HG02588 (cell line): ENCODE data around the gene FAM98B.

Source experiments
- ATAC-seq: cut with Tn5 transposase; IDR thresholded peaks from one replicate; pipeline ENCODE4 v1.9.1; 2021; ENCODE audit warnings: mild to moderate bottlenecking, moderate library complexity; ENCODE audit not compliant: unreplicated experiment

The FAM98B gene

DNA sequence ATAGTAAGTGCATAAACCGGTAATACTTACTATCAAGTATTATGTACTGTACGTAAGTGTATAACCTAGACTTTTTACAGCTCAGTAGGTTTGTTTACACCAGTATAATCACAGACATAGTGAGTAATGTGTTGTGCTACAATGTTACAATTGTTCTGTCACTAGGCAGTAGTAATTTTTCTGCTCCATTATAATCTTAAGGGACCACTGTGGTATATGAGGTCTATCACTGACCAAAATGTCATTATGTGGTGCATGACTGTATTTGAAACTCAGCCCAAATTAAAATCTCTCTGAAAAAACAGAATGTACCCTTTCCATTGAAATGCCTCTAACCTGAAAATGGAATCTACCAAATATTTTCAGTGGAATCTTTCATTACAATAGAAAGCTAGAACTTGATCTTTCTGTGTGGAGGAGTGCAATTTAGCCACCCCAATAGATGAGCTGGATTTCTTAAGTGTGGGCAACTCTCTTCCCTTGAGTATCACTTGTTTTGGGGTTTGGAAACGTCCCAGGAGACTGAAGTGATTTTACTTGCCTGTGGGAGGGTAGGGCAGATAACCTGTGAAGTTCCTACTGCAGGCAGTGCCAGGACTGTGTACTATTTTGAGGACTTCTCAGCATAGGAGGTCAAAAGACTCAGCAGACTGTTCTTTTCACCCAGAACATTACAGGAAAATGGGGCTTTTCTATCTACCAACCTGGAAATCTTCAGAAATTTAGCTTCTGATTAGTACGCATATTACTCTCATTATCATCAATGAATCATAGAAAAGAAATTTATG, 50.9 kb downstream of the FAM98B start:
- no peak for ATAC-seq

DNA sequence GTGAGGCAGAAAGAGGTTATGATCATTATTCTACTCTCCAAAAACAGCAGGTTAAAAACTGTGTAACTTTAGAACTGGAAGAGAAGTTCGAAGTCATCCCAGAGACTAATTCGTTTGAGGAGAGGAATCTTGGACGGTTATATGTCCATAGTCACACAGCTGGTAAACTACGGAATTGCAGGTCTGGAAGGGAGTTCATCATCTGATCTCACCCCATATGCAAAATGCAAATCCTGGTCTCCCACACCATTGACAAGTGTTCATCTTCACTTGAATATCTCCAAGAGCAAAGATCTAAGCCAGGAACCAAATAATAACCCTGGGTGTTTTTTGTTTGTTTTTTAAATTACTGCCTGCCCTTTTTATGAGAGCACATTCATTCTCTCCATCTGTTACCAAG, 53.1 kb downstream of the FAM98B start:
- ATAC-seq: no peak

DNA sequence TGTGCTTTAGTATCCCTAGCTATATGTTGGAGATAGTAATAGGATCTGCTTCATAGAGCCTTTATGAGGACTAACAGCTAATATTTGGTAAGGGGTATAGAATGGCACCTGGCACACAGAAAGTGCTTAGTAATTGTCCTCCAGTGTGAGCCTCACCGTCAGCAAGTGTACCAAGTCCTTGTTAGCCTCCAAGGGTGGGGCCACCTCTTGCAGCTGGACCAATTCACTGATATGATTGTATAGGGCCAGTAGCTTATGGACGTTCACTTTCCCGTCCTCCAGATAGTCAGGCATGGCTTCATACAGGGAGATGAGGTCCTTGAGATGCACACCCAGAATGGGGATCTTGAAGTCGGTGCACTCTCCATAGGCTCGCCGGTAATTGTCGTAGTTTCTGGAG, 53.6 kb downstream of the FAM98B start:
- no peak for ATAC-seq

DNA sequence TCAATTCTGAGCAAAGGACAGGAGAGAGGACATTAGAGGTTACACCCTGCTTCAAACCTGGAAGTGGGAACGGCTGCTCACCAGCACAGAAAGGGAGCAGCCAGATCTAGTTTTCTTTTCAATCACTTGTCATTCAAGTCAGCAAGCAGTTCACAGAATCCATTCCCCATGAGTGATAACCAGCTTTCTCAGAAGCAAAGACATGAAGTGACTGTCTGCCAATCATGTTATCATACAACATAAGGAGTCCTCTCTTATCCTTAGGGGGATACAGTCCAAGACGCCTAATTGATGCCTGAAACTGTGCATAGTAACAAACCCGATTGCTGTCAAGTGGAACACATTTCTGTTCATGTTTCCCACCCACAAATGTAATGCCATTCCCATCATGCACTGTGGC, 54.7 kb downstream of the FAM98B start:
- peak; percentile 58 for ATAC-seq

DNA sequence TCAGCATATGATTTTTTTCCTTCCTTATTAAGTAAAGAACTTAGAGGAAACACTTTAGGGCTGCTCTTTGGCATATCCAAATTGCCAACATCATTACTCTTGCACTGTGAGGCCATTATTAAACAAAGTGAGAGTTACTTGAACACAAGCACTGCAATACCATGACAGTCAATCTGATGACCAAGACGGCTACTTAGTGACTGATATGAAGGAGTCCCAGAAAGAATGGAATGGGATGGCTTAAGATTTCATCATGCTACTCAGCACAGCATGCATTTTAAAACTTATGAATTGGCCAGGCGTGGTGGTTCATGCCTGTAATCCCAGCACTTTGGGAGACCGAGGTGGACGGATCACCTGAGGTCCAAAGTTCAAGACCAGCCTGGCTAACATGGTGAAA, 55.2 kb downstream of the FAM98B start:
- ATAC-seq: no peak

DNA sequence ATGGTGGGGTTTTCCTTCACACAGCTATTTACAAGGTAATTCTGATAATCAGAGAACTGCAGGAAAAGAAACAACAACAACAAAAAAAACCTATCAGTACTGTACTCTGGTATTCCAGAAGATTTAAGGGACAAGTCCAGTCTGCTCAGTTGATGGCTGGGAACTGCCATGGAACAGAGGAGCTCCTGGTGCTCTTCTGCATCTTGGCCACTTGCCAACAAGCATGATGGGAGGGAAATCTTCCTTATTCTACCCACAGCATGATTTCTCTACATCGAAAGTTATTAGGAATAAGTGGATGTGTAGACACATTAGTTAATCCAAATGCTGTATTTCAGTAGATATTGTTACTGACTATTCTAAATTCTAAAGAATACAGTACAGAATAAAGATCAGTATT, 59.0 kb downstream of the FAM98B start:
- ATAC-seq: no peak

DNA sequence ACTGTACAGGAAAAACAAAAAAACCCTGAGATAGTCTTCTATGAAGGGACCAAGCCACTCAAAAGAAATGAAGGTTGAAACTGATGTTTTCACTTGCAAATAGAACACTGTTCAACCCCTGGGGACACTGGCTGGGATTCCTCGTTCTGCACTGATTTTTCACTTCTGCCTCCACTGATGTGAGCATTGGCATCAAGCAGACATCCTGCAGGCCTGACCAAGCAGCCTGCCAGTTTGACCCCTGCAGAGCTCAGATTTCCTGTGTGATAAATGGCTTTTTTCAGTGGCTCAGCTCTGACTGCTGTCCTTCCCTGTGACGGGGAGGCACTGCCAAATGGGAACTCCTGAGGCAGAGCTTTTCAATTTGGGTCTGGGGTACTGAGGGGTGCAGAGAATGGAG, 60.7 kb downstream of the FAM98B start:
- peak; percentile 79 for ATAC-seq

DNA sequence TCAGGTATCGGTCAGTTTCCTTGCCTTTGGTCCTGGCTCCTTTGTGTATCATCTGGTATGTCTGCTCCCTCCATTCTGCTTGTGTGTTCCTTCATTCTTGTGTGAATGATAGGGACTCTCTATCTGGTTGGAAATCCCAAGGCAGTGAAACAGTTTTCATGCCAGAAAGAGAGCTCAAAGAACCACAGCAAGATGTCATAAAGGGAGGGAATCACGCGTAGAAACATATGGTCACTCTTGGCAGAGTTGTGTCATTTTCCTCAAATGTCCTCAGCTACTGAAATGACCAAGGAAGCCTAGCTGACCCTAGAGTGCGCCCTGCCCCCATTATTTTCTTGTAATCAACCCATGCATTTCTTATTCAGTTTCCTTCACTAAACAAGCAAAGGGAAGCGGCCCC, 62.7 kb downstream of the FAM98B start:
- ATAC-seq: no peak

DNA sequence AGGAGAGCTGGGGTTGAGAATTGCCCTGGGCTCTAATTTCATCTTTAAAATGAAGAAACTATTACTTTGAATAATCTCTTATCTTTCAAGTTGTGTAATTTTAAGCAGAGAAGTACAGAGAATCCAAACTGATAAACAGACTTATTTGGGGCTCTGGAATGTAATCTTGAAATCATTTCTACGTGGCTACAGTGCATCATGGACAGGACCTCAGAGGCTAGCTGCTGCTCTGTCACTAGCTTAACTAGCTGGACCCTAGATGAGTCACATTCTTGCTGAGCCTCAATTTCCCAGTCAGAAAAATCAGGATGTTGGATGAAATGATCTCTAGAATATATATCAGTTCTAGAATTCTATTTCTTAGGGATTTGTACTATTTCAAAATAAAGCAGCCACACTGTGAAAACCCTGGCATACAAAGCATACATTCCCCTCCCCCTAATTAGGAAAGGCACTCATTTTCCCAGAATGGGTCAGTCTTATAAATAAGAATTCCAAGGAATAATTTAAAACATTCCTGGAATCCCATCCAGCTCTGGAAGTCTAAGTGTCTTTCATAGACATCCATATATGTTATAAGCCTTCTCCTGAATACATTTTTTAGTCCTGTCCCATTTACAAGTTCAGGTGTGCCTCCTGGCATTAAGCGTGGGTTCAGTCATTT, 63.5 kb downstream of the FAM98B start:
- ATAC-seq: no peak

DNA sequence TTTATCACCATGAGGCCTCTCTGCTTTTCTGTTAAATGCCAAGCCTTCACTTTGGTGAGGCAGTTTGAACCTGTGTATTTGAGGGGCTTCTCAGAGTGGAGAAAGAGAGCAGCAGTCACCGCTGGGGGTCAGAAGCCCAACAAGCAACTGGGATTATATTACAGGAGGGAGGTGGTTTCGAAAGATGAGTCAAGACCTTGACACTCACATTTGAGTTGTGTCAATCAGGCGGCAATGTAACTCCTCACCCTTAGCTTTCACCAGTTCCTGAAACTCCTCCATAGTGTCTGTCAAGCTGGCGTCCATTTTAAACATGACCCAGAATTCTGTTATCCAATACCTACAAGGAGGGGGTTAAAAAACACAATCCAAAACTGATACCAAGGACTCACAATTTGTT, 64.2 kb downstream of the FAM98B start:
- ATAC-seq: no peak

DNA sequence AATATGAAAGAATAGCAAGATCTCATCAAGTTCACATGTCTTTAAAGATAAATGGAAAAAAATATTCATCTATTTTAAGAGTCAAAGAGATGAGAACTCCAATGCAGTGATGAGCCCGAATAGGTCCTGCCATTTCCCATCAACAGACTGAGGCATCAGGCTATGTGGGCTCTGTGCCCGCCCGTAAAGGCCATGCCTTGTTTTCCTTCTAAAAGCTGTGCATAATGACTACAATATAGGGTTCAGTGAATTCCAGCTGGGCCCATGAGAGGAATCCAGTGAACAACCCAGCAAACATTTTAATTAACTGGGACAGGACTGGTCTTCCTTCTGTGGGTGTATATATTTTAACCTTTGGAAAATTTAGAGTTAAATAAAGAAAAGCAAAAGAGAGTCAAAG, 66.1 kb downstream of the FAM98B start:
- ATAC-seq: no peak

DNA sequence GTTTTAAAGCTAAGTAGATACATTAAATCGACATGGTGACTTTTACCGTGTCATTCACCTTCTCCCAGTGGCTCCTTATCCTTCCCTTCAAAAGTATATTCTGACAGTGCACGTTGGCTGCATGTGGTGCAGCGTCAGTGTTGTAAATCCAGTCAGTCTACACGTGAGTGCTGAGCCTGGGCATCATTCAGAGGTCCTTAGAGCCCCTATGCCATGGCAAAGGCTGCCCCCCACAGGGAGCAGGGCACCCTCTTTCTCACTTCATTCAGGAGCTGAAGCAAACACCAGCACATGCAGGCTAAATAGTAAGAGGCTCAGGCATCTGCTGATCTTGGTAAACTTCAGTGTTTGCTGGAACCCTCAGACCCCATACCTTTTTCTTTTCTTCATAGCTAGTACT, 67.4 kb downstream of the FAM98B start:
- no peak for ATAC-seq

DNA sequence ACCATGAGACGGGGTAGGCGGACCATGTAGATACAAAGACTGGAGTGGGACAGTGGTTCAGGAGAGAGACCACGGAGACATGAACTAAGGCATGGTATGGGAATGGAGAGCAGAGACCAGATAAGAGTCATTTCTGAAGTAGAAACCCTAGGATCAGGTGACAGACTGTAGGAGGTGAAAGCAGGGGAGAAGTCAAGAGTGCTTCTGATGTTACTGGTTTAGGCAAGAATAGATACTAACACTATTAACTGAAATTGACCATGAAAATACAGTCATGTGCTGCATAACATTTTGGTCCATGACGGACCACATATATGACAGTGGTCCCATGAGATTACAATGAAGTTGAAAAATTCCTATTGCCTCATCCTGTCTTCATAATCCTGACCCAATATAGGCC, 69.0 kb downstream of the FAM98B start:
- ATAC-seq: no peak

DNA sequence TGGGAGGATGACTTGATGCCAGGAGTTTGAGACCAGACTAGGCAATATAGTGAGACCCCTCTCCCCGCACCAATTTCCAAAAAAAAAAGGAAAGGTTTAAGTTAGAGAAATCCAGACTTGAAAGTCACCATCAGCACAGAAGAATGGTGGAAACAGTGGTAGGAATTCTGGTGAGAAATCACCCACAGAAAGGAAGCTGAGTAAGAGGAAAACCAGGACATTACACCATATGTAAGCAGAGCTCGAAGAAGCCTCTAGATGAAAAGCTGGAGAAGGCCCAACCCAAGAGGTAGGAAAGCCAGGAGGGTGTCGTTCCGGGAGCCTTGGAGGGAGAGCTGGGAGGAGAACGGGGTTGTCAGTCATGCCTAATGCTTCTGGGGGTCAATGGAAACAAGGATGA, 70.2 kb downstream of the FAM98B start:
- no peak for ATAC-seq

DNA sequence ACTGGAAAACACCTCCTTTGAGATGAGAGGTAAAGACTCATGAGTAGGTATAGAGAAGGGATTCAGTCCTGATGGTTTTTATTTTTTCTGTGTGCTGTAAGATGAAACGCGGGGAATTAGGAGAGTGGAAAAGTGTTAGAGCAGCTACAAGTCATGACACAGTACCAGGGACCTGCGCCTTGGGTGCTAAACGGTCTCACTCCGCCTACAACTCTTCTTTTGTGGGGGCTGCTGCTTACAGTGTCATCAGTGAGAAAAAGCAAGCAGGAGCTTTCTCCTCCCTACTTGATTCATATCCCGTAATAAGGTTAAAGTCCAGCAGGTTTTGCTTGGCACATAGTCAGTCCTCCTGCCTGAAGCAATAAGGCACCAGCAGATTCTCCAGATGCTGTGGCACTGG, 71.6 kb downstream of the FAM98B start:
- no peak for ATAC-seq

DNA sequence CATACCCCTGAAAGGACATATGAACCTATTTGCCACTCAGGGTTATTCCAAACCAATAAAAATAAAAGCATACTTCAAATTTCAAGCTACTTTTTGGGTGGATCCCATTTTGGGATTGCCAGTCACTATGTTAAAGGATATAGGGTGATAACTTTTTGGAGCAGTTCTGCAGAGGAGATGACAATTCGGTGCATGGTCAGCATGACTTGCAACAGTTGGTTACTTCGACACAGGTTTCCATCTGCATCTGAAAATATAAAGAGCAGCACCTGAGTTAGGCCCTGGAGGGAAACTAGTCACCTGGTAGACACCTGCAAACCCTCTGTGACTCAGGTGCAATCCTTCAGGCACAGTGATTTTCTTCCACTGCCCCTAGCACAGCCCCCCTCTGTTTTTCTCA, 72.2 kb downstream of the FAM98B start:
- no peak for ATAC-seq

DNA sequence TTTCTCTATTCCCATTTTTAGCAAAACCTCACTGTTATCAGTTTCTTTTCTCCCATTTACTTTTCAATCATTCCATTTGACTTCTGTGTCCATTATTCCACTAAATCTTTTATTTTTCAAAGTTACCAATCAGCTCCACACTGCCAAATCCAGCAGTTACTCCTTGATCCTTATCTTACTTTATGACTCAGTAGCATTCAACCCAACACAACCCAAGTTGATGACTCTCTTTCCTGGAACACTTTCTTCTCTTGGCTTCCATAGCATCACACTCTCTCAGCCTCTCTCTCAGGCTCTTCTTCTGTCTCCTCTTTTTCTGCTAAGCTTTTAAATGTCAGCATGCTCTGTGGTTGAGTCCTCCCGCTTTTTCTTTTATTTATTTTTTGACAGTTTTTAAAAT, 74.4 kb downstream of the FAM98B start:
- ATAC-seq: no peak

DNA sequence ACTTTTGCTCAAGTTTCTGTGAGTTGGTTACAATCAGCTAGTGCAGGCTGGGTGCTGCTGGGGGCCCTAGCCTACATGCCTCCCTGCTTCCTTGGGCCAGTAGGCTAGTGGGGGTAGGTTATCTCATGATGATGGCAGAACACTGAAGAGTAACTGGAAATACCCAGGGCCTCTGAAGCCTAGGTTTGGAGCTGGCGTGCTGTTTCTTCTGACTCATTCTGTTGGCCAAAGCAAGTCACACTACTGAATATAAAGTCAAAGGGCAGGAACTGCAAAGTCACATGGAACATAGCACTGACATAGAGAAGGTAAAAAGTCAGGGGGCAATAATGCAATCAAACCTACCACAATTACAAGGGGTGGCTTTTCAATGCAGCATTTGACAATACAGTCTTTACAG, 76.2 kb downstream of the FAM98B start:
- ATAC-seq: peak; percentile 69

DNA sequence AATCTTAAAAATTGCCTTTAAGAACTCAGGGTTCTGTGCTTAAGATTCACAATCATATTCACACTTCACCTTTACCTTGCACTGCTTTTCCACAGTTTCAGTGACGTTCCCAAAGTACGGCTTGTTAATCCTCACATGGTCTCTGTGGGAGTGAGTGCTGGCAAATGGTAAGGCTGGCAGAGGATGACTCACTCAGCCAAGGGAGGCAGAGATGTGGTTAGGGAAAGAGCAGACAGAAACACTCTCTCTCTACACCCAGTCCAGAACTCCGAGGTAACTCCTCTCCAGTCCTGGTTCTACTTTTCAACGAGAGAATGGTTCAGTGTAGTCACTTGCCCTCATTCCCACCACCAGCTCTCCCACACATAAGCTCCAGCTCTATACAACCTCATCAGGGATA, 77.6 kb downstream of the FAM98B start:
- no peak for ATAC-seq

DNA sequence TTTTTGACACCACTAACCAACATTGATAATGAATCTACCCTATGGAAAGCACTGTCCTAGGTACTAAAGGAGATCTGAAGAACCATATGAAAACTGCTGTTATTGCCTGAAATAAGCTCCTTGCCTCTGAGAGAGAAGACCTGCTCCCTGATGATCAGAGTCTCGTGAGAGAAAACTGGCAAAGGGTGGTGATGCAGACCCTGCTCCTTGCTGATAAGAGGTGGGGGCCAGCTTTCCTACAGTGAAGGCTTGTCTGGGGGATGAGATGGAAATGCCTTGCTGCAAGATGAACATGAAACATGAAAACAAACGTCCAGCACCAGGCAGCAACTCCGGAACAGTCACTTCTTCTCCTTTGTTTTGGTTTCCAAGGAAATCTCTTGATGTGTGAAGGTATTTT, 78.8 kb downstream of the FAM98B start:
- ATAC-seq: no peak

DNA sequence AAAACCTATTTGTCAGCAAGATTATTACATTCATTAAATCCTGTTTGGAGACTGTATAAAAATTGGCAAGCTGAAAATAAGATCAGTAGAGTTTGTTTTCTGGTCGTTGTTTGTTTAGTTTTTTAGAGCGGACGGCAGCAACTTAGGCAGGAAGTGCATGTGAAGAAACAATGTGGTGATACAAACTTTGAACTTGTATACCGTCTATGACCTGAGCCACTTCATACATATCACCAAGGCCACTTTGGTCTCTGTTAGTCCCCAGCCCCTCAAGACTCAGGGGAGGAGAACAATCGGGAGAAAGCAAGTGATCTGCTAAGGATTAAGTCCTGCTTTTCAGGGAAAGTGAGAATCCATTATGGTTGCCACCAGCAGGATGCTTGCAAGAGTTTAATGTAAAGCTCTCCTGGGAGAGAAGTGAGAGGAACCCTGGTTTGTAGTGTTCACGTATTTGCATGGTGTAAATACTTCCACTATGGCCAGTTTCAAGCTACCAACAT, 79.5 kb downstream of the FAM98B start:
- ATAC-seq: no peak

DNA sequence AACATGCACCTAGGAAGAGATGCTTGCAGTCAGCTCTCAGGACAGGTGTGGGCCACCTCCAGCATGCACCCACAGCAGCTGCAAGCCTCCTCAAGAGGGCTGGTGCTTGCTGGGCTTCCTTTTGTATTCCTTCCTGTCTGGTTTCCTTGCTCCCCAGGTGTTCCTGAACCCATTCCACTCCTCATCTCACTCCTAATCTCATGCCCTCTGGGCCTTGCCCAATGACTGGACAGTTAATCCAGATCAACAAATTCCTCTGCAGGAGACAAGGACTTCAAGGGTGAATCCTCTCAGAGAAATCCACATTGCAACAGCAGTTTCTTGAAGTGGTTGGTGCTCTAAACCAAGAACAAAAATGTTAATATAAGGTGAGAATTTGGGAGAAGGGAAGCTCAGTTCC, 80.0 kb downstream of the FAM98B start:
- no peak for ATAC-seq

DNA sequence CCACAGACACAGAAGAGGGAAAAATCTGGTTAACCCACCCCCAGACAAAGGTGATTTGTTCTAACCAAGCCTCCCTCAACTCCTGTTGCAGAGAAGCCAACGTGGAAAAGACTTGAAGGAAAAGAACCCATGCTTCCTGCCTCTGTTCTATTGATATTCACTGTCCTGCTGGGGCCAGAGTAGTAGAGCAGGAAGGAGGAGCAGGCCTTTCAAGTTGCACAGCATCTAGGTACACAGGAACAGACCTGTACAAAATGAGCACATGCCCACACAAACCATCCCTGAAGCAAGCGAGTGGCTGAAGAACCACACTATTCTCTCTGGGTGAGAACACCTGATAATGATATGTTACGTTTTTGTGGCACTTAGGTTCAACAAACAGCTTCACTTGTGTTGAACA, 80.8 kb downstream of the FAM98B start:
- no peak for ATAC-seq
